Stimulated activated CD8-positive, alpha-beta memory T cell treated with anti-CD3 and anti-CD28 coated beads, Interleukin-4, amount 100 ng/mL, for 4 hours (primary cell): ENCODE measurements around the gene KCNH2.
"Not testable (repeated sequence)": the region's sequence is repeated elsewhere in the genome, so short reads cannot be mapped to it uniquely, and the experiment has no call there.

ENCODE experiments used
- DNase-seq, 2 donors: peaks; one replicate each; pipeline ENCODE4 v3.0.0-alpha.2; 2020; ENCODE audit warnings: low read depth in 2 of 2, low spot score in 1 of 2

KCNH2 gene

GRCh38 chr7:150978126-150978789 lies at the start of gene KCNH2:
Gene KCNH2 (minus strand): TSS chr7:150978321. CDS start chr7:150977913, 408 bp downstream.
- DNase-seq: no peak

DNA sequence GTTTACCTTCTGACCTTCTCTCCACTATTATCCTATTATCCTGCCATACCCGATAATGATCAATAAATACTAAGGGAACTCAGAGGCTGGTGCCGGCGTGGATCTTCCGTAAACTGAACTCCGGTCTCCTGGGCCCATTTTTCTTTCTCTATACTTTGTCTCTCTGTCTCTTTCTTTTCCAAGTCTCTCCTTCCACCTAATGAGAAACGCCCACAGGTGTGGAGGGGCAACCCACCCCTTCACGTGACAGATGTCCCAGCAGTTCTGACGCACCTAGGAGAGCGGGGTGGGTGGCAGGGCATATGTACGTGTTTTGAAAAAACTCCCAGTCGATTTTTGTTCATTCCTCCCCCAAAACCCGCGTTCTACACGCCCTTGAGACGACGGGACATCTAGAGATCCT lies 49.6 kb upstream of the KCNH2 start:
- peak in 1 of 2 donors; percentile 27 for DNase-seq

- DNase-seq: not testable (repeated sequence)
Measured at GRCh38 chr7:151026771-151027727, 48.9 kb upstream of the KCNH2 start.

DNA sequence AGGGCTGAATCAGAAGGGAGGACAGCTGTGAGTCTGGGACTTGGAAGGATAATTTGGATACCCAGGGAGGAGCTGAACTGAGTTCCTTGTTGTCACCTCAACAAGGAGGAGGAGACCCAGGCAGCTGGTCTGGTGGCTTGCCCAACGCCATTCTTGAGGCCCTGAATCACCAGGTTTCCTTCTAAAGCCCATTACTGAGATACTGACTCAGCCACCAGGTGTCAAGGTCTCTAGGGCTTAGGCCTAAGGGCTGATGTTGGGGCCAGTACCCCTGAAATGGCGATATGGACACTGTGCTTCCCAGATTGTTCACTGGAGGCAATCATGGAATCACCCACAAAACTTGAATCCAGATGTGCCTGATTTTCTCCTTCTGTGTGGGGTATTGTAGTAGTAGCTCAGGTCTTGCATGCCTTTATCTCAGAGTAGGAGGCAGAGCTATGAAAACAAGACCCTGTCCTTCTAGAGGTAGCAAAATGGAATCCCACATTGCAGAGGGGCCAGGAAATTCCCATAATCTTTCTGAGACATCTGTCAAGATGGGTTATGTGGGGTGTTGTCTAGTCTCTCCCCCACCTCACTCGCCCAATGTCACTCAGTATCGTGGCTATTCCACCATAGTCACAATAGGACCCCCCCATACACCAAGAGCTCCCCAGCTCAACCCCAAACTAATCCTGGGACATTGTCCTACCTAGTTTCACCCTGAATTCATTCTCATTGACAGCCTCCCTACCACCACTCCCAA lies 48.0 kb upstream of the KCNH2 start:
- DNase-seq: no peak

DNA sequence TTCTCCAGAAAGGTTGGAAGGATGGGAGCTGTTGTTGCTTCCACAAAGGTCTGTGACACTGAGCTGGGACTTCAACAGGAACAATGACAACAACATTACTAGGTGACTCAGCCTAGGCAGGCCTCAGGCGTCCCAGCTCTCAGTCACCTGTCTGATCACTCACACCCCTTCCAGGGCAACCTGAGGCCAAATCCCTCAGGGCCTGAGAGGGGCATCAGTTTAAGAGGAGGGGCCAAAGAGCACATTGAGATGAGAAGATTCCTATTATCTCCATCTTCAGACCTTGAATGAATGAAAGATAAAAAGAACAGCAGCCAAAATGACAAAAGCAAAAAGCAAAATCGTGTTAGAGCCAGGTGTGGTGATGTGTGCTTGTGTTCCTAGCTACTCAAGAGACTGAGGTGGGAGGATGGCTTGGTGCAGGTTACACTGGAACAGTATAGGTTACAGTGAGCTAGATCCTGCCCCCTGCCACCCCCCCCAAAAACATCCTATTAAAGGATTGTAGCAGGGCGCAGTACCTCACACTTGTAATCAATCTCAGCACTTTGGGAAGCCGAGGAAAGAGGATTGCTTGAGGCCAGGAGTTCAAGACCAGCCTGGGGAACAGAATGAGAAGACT lies 46.4 kb upstream of the KCNH2 start, which contains the start of gene ATG9B:
ATG9B (minus strand) TSS at position 60 of the 622 bp plus-strand sequence. CDS start 71 bp downstream, outside the sequence.
- no peak for DNase-seq

DNA sequence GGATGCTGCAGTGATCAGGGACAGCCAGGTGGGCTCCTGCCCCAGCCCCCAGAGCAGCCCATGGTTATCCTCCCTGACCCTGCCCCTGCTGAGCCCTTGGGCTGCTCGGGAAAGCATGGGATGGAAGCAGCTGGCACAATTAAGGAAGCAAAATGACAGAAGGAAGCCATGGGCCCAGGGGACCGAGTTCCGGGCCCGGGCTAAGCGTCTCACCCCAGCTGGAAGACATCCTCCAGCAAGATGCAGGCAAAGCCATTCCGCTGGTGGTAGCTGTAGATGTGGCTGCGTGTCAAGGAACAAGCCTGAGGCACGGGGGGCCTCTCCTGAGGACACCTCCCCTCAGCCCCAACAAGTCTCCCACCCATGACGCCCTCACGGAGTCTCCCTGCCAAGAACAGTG lies 45.1 kb upstream of the KCNH2 start:
- DNase-seq: no peak

GRCh38 chr7:151020231-151020630 lies 42.1 kb upstream of the KCNH2 start:
- DNase-seq: no peak

- DNase-seq: no peak
Measured at GRCh38 chr7:151019130-151019447, 41.0 kb upstream of the KCNH2 start.

GRCh38 chr7:151018421-151019129 lies 40.5 kb upstream of the KCNH2 start:
- no peak for DNase-seq

DNA sequence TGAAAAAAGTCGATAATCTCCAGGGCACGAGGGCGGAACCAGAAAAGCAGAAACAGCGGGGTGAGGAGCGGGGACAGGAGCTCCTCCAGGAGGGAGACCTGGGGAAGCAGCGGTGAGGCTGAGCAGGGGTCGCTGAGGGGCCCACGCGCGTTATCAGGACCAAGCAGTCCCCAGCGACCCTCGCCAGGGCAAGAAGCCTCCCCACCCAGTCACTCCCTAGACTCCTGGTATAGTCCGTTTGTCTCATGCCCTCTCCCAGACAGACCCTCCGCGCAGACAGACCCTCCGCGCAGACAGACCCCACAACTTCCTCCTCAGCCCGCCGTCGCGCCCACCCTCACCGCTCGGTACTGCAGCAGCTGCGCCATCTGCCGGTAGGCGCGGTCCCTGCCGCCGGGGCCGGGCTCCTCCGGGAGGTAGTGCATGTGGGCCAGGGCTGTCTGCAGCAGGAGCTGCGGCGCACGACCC lies 39.9 kb upstream of the KCNH2 start:
- peak; percentile 60 to 71 for DNase-seq

- DNase-seq: no peak
Measured at GRCh38 chr7:151017370-151017952, 39.3 kb upstream of the KCNH2 start.

GRCh38 chr7:151016942-151017341 lies 38.8 kb upstream of the KCNH2 start:
- DNase-seq: no peak

DNA sequence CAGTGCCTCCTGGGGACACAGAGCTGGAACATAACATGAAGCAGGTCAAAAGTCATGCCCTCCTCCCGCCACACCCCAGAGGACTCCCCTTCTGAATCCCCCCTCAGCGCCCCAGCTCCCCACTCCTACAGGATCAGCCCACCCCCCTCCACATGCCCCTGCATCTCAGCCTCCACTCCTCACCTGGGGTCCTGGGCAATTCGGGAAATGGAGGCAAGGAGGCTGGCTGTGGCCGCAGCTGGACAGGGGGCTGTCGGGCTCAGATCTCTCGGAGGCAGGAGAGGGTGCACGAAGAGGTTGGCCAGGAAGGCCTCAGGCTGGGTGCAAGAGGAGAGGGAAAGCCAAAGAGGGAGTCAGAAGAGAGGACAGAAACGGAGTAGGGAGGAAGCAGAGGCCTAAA lies 38.4 kb upstream of the KCNH2 start:
- no peak for DNase-seq

DNA sequence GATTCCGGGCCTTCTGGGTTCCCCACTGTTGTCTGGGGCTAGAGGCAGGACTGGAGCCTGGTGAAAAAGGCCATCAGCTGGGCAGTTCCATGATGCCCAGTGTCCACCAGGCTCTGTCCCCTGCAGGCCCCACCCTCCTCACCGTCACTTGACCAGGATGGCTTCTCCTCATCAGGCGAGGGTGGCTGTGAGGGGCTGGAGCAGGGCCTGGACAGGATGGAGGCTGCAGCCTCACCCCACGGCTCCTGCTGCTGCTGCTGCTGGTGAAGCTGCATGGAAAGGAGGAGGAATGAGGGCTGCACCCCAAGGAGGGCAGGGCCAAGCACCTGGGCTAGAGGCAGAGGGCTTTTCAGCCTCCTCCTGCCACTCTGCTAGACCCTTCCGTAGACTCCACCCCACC lies 37.8 kb upstream of the KCNH2 start:
- no peak for DNase-seq

GRCh38 chr7:151014950-151015349 lies 36.8 kb upstream of the KCNH2 start:
- DNase-seq: no peak

GRCh38 chr7:151013733-151014497 lies 35.8 kb upstream of the KCNH2 start:
- DNase-seq: peak; percentile 57 to 63

GRCh38 chr7:151013356-151013732 lies 35.2 kb upstream of the KCNH2 start:
- DNase-seq: no peak

- DNase-seq: no peak
Measured at GRCh38 chr7:151012911-151013347, 34.8 kb upstream of the KCNH2 start.

DNA sequence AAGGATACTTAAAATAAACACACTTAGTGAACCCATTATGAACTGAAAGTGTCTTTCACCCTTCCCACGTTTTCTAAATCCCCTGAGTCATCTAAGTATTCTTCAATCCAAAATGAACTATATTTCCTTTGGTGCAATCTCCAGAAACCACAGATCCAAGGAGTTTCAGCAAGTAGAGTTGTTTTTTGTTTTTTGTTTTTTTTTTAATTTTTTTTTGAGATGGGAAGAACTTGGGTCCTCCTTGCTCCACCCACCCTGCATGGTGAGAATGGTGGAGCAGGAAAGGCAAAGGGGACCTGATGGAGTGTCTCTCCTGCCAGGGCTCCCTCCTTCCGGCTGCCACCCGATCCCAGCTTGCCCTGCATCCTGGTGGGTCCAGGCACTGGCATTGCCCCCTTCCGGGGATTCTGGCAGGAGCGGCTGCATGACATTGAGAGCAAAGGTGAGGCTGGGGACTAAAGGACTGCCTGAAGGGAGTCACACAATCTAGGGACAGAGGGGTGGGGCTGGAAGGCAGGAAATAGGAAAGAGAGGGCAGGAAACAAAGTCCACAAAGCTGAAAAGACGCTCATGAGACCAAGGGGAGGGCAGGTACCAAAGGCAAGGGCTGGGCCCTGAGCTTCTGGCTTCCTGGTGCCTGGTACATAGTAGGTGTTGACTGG lies 34.0 kb upstream of the KCNH2 start:
- DNase-seq: no peak
